Retinal pigment epithelial cell (primary cell): ENCODE data around the gene NSFL1C.
A peak's percentile ranks its signal among the peaks of the same experiment; 100 is the strongest.

ENCODE experiments used
- DNase-seq: peaks from one replicate; pipeline ENCODE4 v3.0.0-alpha.2; 2010; ENCODE audit warnings: low read depth
- H3K4me3 ChIP-seq: 2 replicates; pipeline ENCODE4 v1.5.1; 2011; ENCODE audit warnings: mild to moderate bottlenecking, low read length, control low read depth, moderate library complexity
- CTCF ChIP-seq: conservative IDR thresholded peaks from 2 replicates; pipeline ENCODE4 v1.5.1; 2011; ENCODE audit warnings: low read depth, low read length, control low read depth, inconsistent platforms

The NSFL1C gene

GRCh38 chr20:1466211-1467081, at the start of gene NSFL1C:
Gene NSFL1C, minus strand, starts transcription at chr20:1466849. Its CDS starts 25 bp downstream, at chr20:1466824.
- peak; percentile 81 for TF ChIP-seq CTCF

GRCh38 chr20:1513801-1514200, 47.2 kb upstream of the NSFL1C start:
- no peak overlapping the region for H3K4me3 ChIP-seq
- TF ChIP-seq CTCF = no peak
- DNase-seq = no peak

More at GRCh38 chr20:1466211-1467081, at the start of gene NSFL1C:
- peak; percentile 73 for DNase-seq
- H3K4me3 ChIP-seq = peak within 1 kb of the TSS; percentile 78

GRCh38 chr20:1509237-1509636, 42.6 kb upstream of the NSFL1C start:
- H3K4me3 ChIP-seq = no peak overlapping the region
- peak; percentile 28 for TF ChIP-seq CTCF
- DNase-seq = no peak

- no peak for DNase-seq
- H3K4me3 ChIP-seq = no peak overlapping the region
- TF ChIP-seq CTCF = no peak
These were observed 41.9 kb upstream of the NSFL1C start for GRCh38 chr20:1508574-1508973.

- TF ChIP-seq CTCF = no peak
- DNase-seq = no peak
- H3K4me3 ChIP-seq = no peak overlapping the region
These were observed 40.6 kb upstream of the NSFL1C start for GRCh38 chr20:1507276-1507675.

- DNase-seq = no peak
- TF ChIP-seq CTCF = no peak
- no peak overlapping the region for H3K4me3 ChIP-seq
These were observed 39.2 kb upstream of the NSFL1C start for GRCh38 chr20:1505871-1506270.

- H3K4me3 ChIP-seq = no peak overlapping the region
- TF ChIP-seq CTCF = no peak
- no peak for DNase-seq
These were observed 38.7 kb upstream of the NSFL1C start for GRCh38 chr20:1505361-1505760.
